Aorta (tissue), 5 donors: Measurements from ENCODE around the gene GSG1L. TPM values are rescaled to one million over a fixed set of nuclear protein-coding genes. Genes with fewer than 3 reads are reported as not detected.

Experiments
- ATAC-seq: fragments of 200-7000 bp; cut with Tn5 transposase; one replicate; pipeline ENCODE4 v1.9.1; 2022; ENCODE audit warnings: moderate library complexity; ENCODE audit not compliant: low FRiP score
- DNase-seq, 2 donors: peaks; one replicate each; pipeline ENCODE4 v3.0.0-alpha.2; 2020
- H3K27ac ChIP-seq, 2 donors: one replicate each; pipeline ENCODE4 v1.5.1; 2013; ENCODE audit warnings: low read length in 2 of 2, mild to moderate bottlenecking in 2 of 2, moderate library complexity in 2 of 2, control low read depth in 1 of 2, inconsistent platforms in 1 of 2, low read depth in 1 of 2
- H3K27me3 ChIP-seq, 2 donors: one replicate each; pipeline ENCODE4 v1.6.1; 2013; ENCODE audit warnings: control low read depth in 1 of 2, low read length in 1 of 2, mild to moderate bottlenecking in 1 of 2, moderate library complexity in 1 of 2; ENCODE audit not compliant: insufficient read depth in 2 of 2, control insufficient read depth in 1 of 2
- H3K36me3 ChIP-seq, 2 donors: one replicate each; pipeline ENCODE4 v1.6.1; 2013; ENCODE audit warnings: control low read depth in 1 of 2, low read length in 1 of 2, mild to moderate bottlenecking in 1 of 2; ENCODE audit not compliant: insufficient read depth in 2 of 2, control insufficient read depth in 1 of 2
- H3K4me1 ChIP-seq, 2 donors: one replicate each; pipeline ENCODE4 v1.6.1; 2013; ENCODE audit warnings: low read length in 2 of 2, control low read depth in 1 of 2, mild to moderate bottlenecking in 1 of 2, moderate library complexity in 1 of 2; ENCODE audit not compliant: insufficient read depth in 2 of 2, control insufficient read depth in 1 of 2
- H3K4me3 ChIP-seq, 2 donors: one replicate each; pipeline ENCODE4 v1.5.1; 2013; ENCODE audit warnings: low read length in 2 of 2, control low read depth in 1 of 2, mild to moderate bottlenecking in 1 of 2
- H3K9me3 ChIP-seq: one replicate; pipeline ENCODE4 v1.6.1; 2013; ENCODE audit warnings: mild to moderate bottlenecking, low read length; ENCODE audit not compliant: control insufficient read depth
- WGBS, 2 donors: extraction: QIAGEN DNeasy Blood & Tissue Kit; methylation state at CpG; one replicate each; pipeline ENCODE4 v1.1.7; 2013; 5-methylcytosine and 5-hydroxymethylcytosine counted together
- intact Hi-C, 2 donors: fragments of 100-400 bp; cut with DNase I; formaldehyde crosslinking; loops; one replicate each; pipeline versions ENCODE4 v1.14.2 to v1.15.0; 2022
- polyA plus RNA-seq, 2 donors: library from polyadenylated mRNA; stranded (reverse); fragments of 200-250 nt; gene quantifications; one replicate each; pipeline ENCODE4 v1.2.3, GENCODE V29; 2013
- total RNA-seq, 2 donors: library from RNA; stranded (reverse); fragmentation: NEBNext Ultra II Directional; extraction: Animal tissue kit (Norgen Biotek cat#: 25700); gene quantifications; one replicate each; pipeline ENCODE4 v1.2.1, GENCODE V29; 2021
- donor health status: healthy with polysubstance abuse.
- donor health status: Bipolar disorder and iron deficiency.
- donor health status: DM: no; HTN: no; CAD: no.
- donor health status: DM: no; HTN: no; CAD: no.
- donor health status: DM: yes; HTN: yes; CAD: no.

The GSG1L gene
- total and polyA plus RNA-seq, 4 donors, result 1.6 to 22.2 (median 7.2) TPM

- peak in 1 of 2 donors; percentile 31 for DNase-seq
- H3K27ac ChIP-seq, result no peak overlapping the region
- H3K27me3 ChIP-seq, result no peaks in the 10 kb centered on the region
- peaks cover 0 to 2% of the 10 kb centered on the region in 2 donors for H3K4me1 ChIP-seq
- 5% methylated on average over 9 of the region's 9 CpGs for WGBS, 2 donors
- H3K36me3 ChIP-seq, result no peaks in the 10 kb centered on the region
- no peak overlapping the region for H3K4me3 ChIP-seq
- H3K9me3 ChIP-seq, result no peaks in the 10 kb centered on the region
- ATAC-seq, result no peak
- intact Hi-C loops, result loop anchor here in 1 of 2 donors (10.0 kb wide), 2 partner anchors 58 to 222 kb away; no protein-coding TSS in a partner anchor
Measured at GRCh38 chr16:27853101-27853500, 210.4 kb downstream of the GSG1L start.

- ATAC-seq, result no peak
- H3K9me3 ChIP-seq, result no peaks in the 10 kb centered on the region
- no peak overlapping the region for H3K27ac ChIP-seq
- H3K27me3 ChIP-seq, result no peaks in the 10 kb centered on the region
- H3K36me3 ChIP-seq, result no peaks in the 10 kb centered on the region
- WGBS, 2 donors, result 59 to 60% methylated on average over 13 of the region's 13 CpGs
- H3K4me1 ChIP-seq, result peaks cover 0 to 2% of the 10 kb centered on the region in 2 donors
- intact Hi-C loops, result loop anchor here in 1 of 2 donors (10.0 kb wide), 2 partner anchors 58 to 222 kb away; no protein-coding TSS in a partner anchor
- no peak overlapping the region for H3K4me3 ChIP-seq
- DNase-seq, result peak in 1 of 2 donors; percentile 53
Measured at GRCh38 chr16:27852681-27853080, 210.8 kb downstream of the GSG1L start.

GRCh38 chr16:27852116-27852515 lies 211.4 kb downstream of the GSG1L start:
- Histone ChIP-seq H3K27ac (no peak overlapping the region), H3K4me1 (peaks cover 0 to 2% of the 10 kb centered on the region in 2 donors), H3K27me3 (no peaks in the 10 kb centered on the region), H3K9me3 (no peaks in the 10 kb centered on the region), H3K4me3 (no peak overlapping the region), H3K36me3 (no peaks in the 10 kb centered on the region)
- no peak for ATAC-seq
- no peak for DNase-seq
- intact Hi-C loops, result loop anchor here in 1 of 2 donors (10.0 kb wide), 2 partner anchors 57 to 223 kb away; no protein-coding TSS in a partner anchor
- WGBS, 2 donors, result 95 to 96% methylated on average over 7 of the region's 7 CpGs

- intact Hi-C loops, result loop anchor here in 1 of 2 donors (10.0 kb wide), 2 partner anchors 57 to 223 kb away; no protein-coding TSS in a partner anchor
- Histone ChIP-seq H3K27ac (no peak overlapping the region), H3K4me3 (no peak overlapping the region), H3K4me1 (peaks cover 0 to 2% of the 10 kb centered on the region in 2 donors), H3K9me3 (no peaks in the 10 kb centered on the region), H3K27me3 (no peaks in the 10 kb centered on the region), H3K36me3 (no peaks in the 10 kb centered on the region)
- DNase-seq (peak in 1 of 2 donors; percentile 22), ATAC-seq (no peak)
- WGBS, 2 donors, result 82 to 92% methylated on average over 9 of the region's 9 CpGs
Measured at GRCh38 chr16:27851586-27851985, 211.9 kb downstream of the GSG1L start.

- DNase-seq (peak in 1 of 2 donors; percentile 14), ATAC-seq (no peak)
- Histone ChIP-seq H3K9me3 (no peaks in the 10 kb centered on the region), H3K27ac (no peak overlapping the region), H3K4me3 (no peak overlapping the region), H3K27me3 (no peaks in the 10 kb centered on the region), H3K36me3 (no peaks in the 10 kb centered on the region), H3K4me1 (peaks cover 0 to 2% of the 10 kb centered on the region in 2 donors)
- intact Hi-C loops, result loop anchor here in 1 of 2 donors (10.0 kb wide), 2 partner anchors 55 to 225 kb away; no protein-coding TSS in a partner anchor
- 93 to 95% methylated on average over 3 of the region's 3 CpGs for WGBS, 2 donors
Measured at GRCh38 chr16:27849621-27850020, 213.9 kb downstream of the GSG1L start.

- Histone ChIP-seq H3K9me3 (no peaks in the 10 kb centered on the region), H3K4me3 (no peak overlapping the region), H3K27ac (no peak overlapping the region), H3K4me1 (no peaks in the 10 kb centered on the region), H3K27me3 (no peaks in the 10 kb centered on the region), H3K36me3 (no peaks in the 10 kb centered on the region)
- ATAC-seq (no peak), DNase-seq (peak in 1 of 2 donors; percentile 7)
- intact Hi-C loops, result no loop called here
- 23 to 31% methylated on average over 2 of the region's 2 CpGs for WGBS, 2 donors
Measured at GRCh38 chr16:27847030-27847550, 216.4 kb downstream of the GSG1L start.

GRCh38 chr16:27844826-27845225 lies 218.7 kb downstream of the GSG1L start:
- Histone ChIP-seq H3K27me3 (no peaks in the 10 kb centered on the region), H3K4me1 (no peaks in the 10 kb centered on the region), H3K4me3 (no peak overlapping the region), H3K27ac (no peak overlapping the region), H3K36me3 (no peaks in the 10 kb centered on the region), H3K9me3 (no peaks in the 10 kb centered on the region)
- DNase-seq (peak in 1 of 2 donors; percentile 51), ATAC-seq (no peak)
- WGBS, 2 donors, result 89 to 91% methylated on average over 8 of the region's 8 CpGs
- intact Hi-C loops, result no loop called here

- WGBS, 2 donors, result 5 to 7% methylated on average over 1 of the region's 1 CpG
- H3K27ac ChIP-seq, result no peak overlapping the region
- no peaks in the 10 kb centered on the region for H3K36me3 ChIP-seq
- peak in 1 of 2 donors; percentile 2 for DNase-seq
- intact Hi-C loops, result no loop called here
- no peak for ATAC-seq
- H3K4me1 ChIP-seq, result no peaks in the 10 kb centered on the region
- no peaks in the 10 kb centered on the region for H3K9me3 ChIP-seq
- no peaks in the 10 kb centered on the region for H3K27me3 ChIP-seq
- H3K4me3 ChIP-seq, result no peak overlapping the region
Measured at GRCh38 chr16:27843800-27844199, 219.7 kb downstream of the GSG1L start.

GRCh38 chr16:27841911-27842310 lies 221.6 kb downstream of the GSG1L start:
- 78 to 81% methylated on average over 24 of the region's 24 CpGs for WGBS, 2 donors
- H3K4me1 ChIP-seq, result no peaks in the 10 kb centered on the region
- H3K4me3 ChIP-seq, result no peak overlapping the region
- no peaks in the 10 kb centered on the region for H3K9me3 ChIP-seq
- intact Hi-C loops, result no loop called here
- H3K27me3 ChIP-seq, result no peaks in the 10 kb centered on the region
- DNase-seq (peak in 1 of 2 donors; percentile 45), ATAC-seq (no peak)
- H3K27ac ChIP-seq, result no peak overlapping the region
- no peaks in the 10 kb centered on the region for H3K36me3 ChIP-seq
